ENCODE results near the gene CLTA. TPM values are rescaled to one million over a fixed set of nuclear protein-coding genes. Genes with fewer than 3 reads are reported as not detected.
"Not testable (repeated sequence)": the region's sequence is repeated elsewhere in the genome, so short reads cannot be mapped to it uniquely, and the experiment has no call there.

Gene CLTA
- total RNA-seq, 1 experiment from 2014 or later, result 1,874 TPM

DNA sequence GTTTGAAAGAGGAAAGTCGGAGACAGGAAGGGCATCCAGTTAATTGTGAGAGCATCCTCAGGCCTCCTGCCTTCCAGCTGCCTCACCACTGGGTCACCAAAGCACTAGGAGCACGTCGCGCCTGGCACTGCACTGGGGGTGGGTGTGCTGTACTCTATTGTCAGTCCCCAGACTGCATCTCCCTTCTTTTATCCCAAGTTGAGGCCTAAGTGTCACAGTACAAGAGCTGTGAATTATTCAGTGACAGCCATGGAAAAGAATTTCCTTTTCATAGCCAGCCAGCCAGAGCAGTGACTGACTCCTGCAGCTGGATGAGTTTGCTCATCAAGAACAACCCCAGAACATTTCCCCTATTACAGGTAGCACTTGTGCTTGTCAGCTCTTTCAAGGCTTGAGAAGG, 16.3 kb downstream of the CLTA start:
- DNase-seq, result peak; percentile 41
- no peak overlapping the region for H3K4me3 ChIP-seq
- no peaks in the 10 kb centered on the region for H3K27me3 ChIP-seq
- H3K9me3 ChIP-seq, result no peaks in the 10 kb centered on the region
- H3K36me3 ChIP-seq, result peaks cover 99% of the 10 kb centered on the region

DNA sequence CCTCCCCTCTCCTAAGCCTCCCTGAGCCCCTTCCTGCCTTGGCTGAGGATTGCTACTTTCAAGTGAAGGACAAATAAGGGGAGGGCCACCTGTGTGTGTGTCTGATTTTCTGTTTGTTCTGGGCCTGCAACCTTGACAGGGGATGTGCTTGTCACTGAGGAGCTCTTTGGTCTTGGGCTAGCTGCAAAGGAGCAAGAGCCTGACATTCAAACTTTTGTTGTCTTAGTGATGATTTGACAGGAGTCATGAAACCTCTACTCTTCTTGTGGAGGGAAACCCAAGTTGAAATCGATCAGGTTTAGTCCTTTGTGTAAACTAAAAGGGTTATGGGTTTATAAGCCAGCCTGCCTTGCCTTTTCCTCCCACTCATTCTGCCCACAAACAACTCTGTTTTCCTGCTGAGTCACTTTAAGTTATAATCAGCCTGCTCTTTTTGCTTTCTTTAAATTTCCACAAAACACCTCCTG, 16.9 kb downstream of the CLTA start:
- Histone ChIP-seq H3K4me3 (no peak overlapping the region), H3K27me3 (no peaks in the 10 kb centered on the region), H3K9me3 (no peaks in the 10 kb centered on the region), H3K36me3 (peaks cover 99% of the 10 kb centered on the region)
- DNase-seq, result peak; percentile 52

DNA sequence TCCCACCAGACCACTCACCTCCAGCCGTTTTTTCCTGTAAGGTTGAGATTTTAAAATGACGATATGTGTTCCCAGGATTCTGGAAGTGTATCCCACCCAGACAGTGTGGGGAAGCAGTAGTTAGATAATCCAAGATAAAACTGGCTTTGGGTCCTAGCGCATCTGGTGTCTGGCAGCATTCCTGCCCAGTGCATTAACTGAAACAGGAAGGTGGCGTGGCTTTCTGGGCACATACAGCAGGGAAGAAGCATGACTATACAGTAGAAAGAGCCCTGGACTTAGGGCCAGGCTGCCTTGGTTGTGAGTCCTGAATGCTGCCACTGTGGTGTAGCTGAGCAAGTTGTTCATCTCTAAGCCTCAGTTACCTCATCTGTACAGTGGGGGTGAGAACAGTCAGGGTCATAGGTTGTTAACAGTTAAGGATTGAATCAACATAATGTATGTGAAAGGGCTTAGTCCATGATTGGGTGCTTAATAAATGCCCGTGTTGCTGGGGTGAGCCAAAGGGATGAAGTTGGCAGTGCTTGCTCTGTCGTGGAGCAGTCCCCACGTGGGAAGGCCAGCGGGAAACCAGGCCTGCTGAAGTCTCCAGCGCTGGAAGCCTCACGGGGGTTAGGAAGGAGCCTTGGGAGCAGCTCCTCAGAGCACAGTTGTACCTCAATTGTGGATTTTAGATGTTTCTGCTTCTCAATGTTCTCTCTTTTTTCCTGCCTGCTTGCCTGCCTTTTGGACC, 18.0 kb downstream of the CLTA start:
- Histone ChIP-seq H3K9me3 (no peaks in the 10 kb centered on the region), H3K27me3 (no peaks in the 10 kb centered on the region), H3K4me3 (no peak overlapping the region), H3K36me3 (peaks cover 99% of the 10 kb centered on the region)
- peak; percentile 91 for DNase-seq

DNA sequence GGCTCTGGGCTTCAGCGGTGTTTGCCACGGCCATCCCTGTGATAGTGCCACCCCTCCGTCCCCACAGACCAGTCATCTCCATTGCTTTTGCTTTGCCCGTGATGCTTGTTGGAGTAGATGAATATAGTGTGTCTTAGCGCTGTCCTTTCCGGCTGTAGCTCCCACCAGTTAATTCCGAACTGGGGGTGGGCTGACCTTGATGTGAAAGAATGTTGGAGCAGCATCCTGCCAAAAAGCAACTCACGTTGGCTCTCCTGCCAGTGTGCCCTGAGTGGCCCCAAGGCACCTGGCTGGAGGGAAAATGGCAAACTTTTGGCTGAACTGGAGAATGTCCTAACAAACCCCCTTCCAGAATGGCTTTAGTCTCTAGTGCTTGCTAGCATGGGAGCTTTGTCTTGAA, 20.0 kb downstream of the CLTA start:
- Histone ChIP-seq H3K27me3 (no peaks in the 10 kb centered on the region), H3K4me3 (no peak overlapping the region), H3K36me3 (peaks cover 100% of the 10 kb centered on the region), H3K9me3 (no peaks in the 10 kb centered on the region)
- DNase-seq, result no peak

DNA sequence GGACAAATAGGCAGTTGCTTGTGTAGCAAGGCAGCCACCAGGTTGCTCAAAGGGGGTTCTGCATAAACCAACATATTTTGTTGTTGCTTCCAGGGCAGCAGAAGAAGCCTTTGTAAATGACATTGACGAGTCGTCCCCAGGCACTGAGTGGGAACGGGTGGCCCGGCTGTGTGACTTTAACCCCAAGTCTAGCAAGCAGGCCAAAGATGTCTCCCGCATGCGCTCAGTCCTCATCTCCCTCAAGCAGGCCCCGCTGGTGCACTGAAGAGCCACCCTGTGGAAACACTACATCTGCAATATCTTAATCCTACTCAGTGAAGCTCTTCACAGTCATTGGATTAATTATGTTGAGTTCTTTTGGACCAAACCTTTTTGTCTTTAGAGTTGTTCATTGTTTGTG, 20.8 kb downstream of the CLTA start:
- H3K4me3 ChIP-seq, result no peak overlapping the region
- no peak for DNase-seq
- peaks cover 98% of the 10 kb centered on the region for H3K36me3 ChIP-seq
- no peaks in the 10 kb centered on the region for H3K27me3 ChIP-seq
- H3K9me3 ChIP-seq, result no peaks in the 10 kb centered on the region

DNA sequence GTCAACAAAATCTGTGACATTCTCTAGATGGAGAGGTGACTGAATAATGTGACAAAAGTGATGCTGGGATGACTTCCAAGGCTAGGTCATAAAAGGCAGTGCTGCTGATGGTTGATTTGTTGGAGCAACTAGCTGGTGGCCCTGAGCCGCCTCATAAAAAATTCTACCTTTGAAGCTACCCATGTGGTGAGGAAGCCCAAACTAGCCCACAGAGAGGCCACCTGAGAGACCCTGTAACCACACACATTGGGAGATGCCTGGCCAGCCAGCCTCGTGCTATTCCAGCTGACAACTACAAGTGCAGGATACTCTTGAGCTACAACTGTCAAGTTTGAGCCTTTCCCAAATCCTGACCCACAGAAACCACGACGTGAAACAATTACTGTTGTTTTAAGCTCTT, 22.7 kb downstream of the CLTA start:
- no peak for DNase-seq
- H3K4me3 ChIP-seq, result no peak overlapping the region
- no peaks in the 10 kb centered on the region for H3K27me3 ChIP-seq
- peaks cover 97% of the 10 kb centered on the region for H3K36me3 ChIP-seq
- H3K9me3 ChIP-seq, result no peaks in the 10 kb centered on the region

- no peaks in the 10 kb centered on the region for H3K9me3 ChIP-seq
- H3K27me3 ChIP-seq, result no peaks in the 10 kb centered on the region
- H3K36me3 ChIP-seq, result peaks cover 97% of the 10 kb centered on the region
- no peak overlapping the region for H3K4me3 ChIP-seq
- DNase-seq, result no peak
These were observed 23.3 kb downstream of the CLTA start for GRCh38 chr9:36213989-36214388.

DNA sequence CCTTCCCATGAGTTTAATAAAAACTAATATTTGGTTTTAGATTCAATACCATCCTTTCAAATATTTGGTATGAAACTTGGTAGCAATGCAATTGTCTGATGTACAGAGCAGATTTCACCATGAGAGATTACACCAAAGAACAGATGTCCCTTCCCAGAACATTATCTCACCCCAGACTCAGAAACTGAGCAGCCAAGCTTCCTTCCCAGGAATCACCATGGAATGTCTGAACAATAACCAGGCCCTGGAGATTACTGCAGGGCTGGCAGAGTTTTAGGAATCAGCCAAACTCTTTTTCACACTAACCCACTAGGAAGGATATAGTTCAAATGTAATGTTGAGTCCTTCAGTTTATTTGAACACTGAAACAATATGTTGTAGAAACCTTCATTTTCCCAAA, 23.9 kb downstream of the CLTA start:
- peak; percentile 56 for DNase-seq

GRCh38 chr9:36217256-36217968, 26.7 kb downstream of the CLTA start:
- DNase-seq, result no peak
- peaks cover 96% of the 10 kb centered on the region for H3K36me3 ChIP-seq
- peaks cover 5% of the 10 kb centered on the region for H3K9me3 ChIP-seq
- no peak overlapping the region for H3K4me3 ChIP-seq
- no peaks in the 10 kb centered on the region for H3K27me3 ChIP-seq

More for the DNA sequence above, 23.9 kb downstream of the CLTA start:
- Histone ChIP-seq H3K36me3 (peaks cover 97% of the 10 kb centered on the region), H3K4me3 (no peak overlapping the region), H3K9me3 (no peaks in the 10 kb centered on the region), H3K27me3 (no peaks in the 10 kb centered on the region)

DNA sequence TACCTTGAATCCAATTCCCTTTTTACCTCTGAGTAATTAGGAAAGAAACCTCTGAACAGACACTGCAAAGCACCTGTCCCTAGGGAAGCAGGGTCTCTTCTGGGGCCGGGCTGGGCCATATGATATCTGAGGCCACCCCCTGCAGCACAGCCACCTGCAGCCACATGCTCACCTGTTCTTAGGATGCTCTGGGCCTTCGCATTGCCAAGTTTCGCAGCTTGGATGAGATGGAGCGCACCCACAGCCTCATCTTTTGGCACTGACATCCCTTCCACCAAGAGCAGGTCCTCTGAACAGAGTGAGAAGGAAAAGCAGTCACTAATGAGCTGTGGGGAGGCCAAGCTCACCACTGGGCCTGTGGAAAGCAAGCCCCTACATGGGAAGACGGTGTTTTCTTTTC, 27.3 kb downstream of the CLTA start:
- peaks cover 8% of the 10 kb centered on the region for H3K9me3 ChIP-seq
- H3K36me3 ChIP-seq, result peaks cover 96% of the 10 kb centered on the region
- H3K4me3 ChIP-seq, result no peak overlapping the region
- no peaks in the 10 kb centered on the region for H3K27me3 ChIP-seq
- no peak for DNase-seq

- DNase-seq, result no peak
- H3K4me3 ChIP-seq, result no peak overlapping the region
- peaks cover 96% of the 10 kb centered on the region for H3K36me3 ChIP-seq
- H3K9me3 ChIP-seq, result peaks cover 8% of the 10 kb centered on the region
- H3K27me3 ChIP-seq, result no peaks in the 10 kb centered on the region
These were observed 27.7 kb downstream of the CLTA start for GRCh38 chr9:36218411-36218901.

- Histone ChIP-seq H3K36me3 (peaks cover 96% of the 10 kb centered on the region), H3K27me3 (no peaks in the 10 kb centered on the region), H3K9me3 (peaks cover 8% of the 10 kb centered on the region), H3K4me3 (no peak overlapping the region)
- DNase-seq, result no peak
These were observed 30.9 kb downstream of the CLTA start for GRCh38 chr9:36221667-36222066.

DNA sequence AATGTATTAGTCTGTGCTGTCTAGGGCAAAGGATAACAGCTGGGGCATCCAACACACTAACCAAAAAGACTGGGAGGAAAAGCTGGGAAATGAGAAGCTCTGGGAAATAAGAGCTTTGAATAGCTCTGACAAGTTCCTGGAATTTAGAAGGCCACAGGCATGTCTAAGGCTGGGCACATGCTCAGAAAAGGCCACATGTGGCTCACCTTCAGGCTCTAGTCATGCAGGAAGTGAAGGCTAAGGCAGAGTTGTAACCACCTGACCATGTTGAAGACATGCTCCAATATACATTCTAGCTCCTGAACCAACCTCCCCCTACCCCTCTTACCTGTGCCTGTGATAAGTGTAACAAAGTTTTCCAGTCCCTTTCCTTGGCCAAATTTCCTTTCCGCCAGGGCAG, 31.7 kb downstream of the CLTA start:
- DNase-seq, result no peak
- Histone ChIP-seq H3K27me3 (no peaks in the 10 kb centered on the region), H3K9me3 (peaks cover 8% of the 10 kb centered on the region), H3K4me3 (no peak overlapping the region), H3K36me3 (peaks cover 96% of the 10 kb centered on the region)

GRCh38 chr9:36237230-36237629, 46.5 kb downstream of the CLTA start:
- no peaks in the 10 kb centered on the region for H3K27me3 ChIP-seq
- H3K9me3 ChIP-seq, result no peaks in the 10 kb centered on the region
- H3K4me3 ChIP-seq, result no peak overlapping the region
- DNase-seq, result no peak
- H3K36me3 ChIP-seq, result peaks cover 90% of the 10 kb centered on the region

GRCh38 chr9:36239205-36239604, 48.5 kb downstream of the CLTA start:
- not testable (repeated sequence) for H3K9me3 ChIP-seq, DNase-seq, H3K4me3 ChIP-seq, H3K27me3 ChIP-seq
- H3K36me3 ChIP-seq, result peaks cover 86% of the 10 kb centered on the region

DNA sequence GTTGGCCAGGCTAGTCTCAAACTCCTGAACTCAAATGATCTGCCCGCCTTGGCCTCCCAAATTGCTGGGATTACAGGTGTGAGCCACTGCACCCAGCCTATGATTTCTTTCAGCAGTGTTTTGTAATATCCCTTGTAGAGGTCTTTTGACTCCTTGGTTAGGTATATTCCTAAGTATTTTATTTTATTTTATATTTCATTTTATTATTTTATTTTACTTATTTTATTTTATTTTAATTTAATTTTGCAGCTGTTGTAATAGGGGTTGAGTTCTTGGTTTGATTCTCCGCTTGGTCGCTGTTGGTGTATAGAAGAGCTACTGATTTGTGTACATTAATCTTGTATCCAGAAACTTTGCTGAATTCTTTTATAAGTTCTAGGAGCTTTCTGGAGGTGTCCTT, 49.0 kb downstream of the CLTA start:
- not testable (repeated sequence) for H3K4me3 ChIP-seq, H3K9me3 ChIP-seq, DNase-seq, H3K27me3 ChIP-seq
- H3K36me3 ChIP-seq, result peaks cover 85% of the 10 kb centered on the region

- Histone ChIP-seq H3K27me3 (no peaks in the 10 kb centered on the region), H3K4me3 (no peak overlapping the region)
- peak; percentile 22 for DNase-seq
These were observed 55.2 kb downstream of the CLTA start for GRCh38 chr9:36245906-36246305.

DNA sequence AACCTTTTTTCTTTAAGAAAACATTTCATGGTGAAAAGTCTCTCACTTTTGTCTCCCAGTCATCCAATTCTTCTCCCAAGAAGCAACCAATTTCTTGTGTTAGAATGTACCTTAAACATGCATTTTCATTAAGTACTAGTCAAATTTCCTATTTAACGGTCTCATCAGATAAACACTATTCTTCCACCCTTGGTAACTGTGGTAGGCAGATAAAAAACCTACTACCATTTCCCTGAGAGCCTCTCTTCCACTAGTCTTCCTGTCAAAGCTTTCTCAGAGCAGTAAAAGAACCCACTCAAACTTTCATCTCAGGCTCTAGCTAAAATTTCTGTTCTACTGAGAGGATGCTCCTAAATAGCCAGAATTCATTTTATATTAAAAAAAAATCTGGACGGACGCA, 56.6 kb downstream of the CLTA start:
- Histone ChIP-seq H3K36me3 (peaks cover 58% of the 10 kb centered on the region), H3K4me3 (no peak overlapping the region), H3K27me3 (no peaks in the 10 kb centered on the region), H3K9me3 (no peaks in the 10 kb centered on the region)
- DNase-seq, result no peak

More at GRCh38 chr9:36245906-36246305, 55.2 kb downstream of the CLTA start:
- Histone ChIP-seq H3K9me3 (no peaks in the 10 kb centered on the region), H3K36me3 (peaks cover 65% of the 10 kb centered on the region)
